ENCODE data around the gene MC2R.
"Not testable (repeated sequence)": the region's sequence is repeated elsewhere in the genome, so short reads cannot be mapped to it uniquely, and the experiment has no call there.

MC2R gene

DNA sequence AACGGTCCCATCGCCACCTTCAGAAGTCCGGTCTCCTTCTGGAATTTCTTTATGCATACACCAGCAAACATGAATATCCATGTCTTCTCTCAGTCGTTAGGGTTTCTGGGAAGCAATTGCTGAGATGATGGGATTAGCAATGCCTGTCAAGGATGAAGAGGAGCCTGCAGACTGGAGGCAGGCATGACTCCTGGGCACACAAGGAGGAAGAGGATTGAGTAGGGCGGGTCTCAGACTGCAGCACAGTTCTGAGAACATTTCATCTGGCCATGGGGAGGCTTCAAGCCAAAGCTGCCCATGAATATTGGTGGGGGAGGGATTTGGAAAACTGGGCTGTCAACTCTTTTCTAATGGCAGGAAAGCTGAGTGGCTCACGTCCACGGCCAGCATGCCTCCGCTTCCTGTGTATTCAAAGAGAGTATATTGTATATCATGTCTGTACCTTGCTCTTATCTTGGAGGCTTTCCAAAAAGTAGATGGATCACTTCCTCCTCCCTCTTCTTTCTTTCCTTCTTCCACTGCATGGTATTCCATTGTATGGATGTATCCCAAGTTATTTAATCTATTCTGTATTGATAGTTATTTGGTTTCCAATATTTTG lies 24.5 kb downstream of the MC2R start:
- DNase-seq = no peak

DNA sequence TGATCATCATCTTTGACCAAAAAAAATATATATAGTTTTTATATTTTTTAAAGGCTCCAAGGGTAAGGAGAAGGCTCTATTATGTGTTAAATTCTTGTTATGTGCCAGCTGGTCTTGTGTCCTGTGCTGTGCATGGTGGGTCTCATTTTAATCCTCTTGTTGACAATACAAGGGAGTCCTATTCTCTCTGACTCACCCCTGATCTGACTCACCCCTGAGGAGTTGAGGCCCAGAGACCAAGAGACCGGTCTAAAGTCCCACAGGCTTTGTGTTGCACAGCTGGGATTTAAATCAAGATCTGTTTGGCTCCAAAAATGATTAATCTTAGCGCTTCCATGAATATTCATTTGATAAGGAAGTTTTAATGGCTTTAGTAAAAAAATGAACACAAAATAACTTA lies 25.7 kb downstream of the MC2R start:
- no peak for DNase-seq

DNA sequence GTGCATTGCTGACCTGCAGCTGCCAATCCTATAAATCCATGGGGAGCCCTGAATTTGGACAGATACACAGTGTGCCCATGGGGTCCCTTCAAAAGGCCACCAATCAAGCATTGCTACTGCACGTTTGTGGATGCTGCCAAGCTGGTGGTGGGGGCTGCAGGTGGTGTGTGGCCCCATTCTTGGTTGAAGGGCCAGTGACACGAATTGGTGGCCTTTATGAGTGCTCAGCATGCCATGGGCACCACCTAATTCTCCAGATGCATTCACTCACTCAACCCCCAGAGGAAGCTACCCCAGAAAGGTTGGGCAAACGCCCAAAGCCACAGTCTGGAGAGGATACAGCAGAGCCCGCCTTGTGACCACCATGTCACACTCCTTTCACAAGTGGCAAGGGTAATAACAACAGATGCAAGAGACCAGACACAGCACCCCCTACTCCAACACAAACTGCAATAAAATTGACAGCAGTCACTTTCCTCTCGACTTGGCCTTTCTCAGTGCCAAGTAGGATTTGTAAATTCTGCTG lies 27.1 kb downstream of the MC2R start:
- DNase-seq = no peak

DNA sequence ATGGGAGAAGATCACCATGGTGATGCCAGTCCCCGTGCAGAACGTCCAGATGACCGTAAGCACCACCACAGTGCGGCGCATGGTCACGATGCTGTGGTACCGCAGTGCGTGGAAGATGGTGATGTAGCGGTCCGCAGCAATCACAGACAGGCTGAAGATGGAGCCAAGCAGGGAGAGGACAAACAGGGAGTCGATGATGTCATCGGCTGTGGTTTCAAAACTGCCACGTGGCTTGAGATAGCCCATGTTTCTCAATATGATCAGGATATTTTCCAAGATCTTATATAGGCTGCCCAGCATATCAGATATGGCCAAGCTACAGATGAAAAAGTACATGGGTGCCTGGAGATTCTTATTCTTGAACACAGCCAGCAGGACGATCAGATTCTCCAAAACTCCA lies 30.3 kb downstream of the MC2R start:
- DNase-seq = no peak

DNA sequence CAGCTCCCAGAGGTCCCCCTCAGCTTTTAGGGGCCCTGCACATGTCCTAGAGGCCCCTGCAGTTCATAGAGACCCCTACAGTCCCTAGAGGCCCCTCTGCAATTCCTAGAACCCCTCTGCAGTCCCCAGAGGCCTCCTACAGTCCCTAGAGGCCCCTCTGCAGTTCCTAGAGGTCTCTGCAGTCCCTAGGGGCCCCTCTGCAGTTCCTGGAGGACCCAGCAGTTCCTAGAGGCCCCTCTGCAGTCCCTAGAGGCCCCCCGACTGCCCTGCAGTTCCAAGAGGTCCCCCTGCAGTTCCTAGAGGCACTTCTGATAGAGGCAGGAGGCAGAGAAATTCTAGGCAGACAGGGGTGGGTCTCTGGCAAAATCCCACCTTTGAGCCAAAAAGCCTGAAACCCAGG lies 35.4 kb downstream of the MC2R start:
- DNase-seq = no peak

DNA sequence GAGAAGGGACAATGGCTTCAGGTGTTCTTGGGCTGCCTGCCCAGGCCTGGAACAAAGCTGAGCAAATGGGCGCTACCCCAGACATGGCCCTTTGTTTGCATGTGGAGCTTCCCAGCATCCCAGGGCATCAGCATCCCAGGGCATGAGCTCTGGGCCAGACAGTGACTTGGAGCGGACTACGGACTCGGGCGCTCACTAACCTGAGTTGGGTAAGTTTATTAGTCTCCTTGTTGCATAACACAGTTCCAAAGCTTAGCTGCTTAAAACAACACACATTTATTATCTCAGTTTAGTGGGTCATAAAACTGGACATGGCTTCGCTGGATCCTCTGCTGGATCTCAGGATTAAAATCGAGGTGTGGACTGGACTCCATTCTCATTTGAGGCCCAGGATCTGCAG lies 35.8 kb downstream of the MC2R start:
- no peak for DNase-seq

DNA sequence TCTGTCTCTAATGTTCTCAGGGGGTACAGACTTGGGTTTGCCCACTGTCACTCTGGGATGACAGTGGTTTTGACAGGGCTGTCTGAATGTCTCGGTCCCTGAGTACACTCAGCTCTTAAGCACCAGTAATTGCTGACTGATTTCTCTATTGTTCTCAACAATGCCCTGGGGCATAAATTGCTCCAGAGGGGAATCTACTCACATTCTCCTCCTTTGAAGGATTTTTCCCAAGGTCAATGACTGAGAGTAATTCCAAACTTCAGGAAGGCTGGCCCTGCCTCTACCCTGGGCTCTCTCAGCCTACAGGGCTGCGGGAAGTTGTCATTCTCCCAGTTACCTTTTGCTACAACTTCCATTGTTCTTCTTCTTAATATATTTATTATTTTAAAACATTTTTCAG lies 36.5 kb downstream of the MC2R start:
- no peak for DNase-seq

DNA sequence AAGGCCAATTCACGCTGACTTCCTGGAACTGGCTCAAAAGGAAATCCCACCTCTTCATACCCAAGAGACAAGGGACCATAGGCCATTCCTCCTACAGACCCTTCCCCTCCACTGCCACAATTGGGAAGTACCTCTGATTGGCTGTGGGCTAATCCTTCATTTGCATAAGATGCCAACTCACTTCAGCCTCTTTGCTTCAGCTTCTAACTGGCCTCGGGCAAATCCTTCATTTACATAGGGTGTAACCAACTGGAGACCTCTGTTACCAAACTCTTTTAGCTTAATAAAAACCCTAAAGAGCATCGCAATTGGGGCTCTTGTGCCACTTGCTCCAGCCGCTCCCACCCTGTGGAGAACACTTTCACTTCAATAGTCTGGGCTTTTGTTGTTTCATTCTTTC lies 38.2 kb downstream of the MC2R start:
- DNase-seq = no peak

DNA sequence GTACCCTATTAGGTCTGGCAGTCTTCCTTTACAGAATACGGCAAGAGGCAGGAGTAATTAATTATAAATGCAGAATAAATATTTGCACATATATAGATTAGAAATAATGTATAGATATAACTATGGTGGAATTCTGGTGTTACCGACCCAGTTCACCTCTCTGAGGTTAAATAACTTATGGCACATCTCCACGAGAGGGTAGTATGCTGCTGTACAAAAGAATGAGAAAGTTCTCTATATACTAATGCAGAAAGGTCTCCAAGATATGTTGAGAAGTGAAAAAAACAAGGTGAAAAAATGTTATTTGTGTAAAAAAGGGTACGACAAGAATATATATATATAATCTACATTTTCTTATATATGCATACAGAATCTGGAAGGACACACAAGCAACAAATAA lies 40.8 kb downstream of the MC2R start:
- no peak for DNase-seq

DNA sequence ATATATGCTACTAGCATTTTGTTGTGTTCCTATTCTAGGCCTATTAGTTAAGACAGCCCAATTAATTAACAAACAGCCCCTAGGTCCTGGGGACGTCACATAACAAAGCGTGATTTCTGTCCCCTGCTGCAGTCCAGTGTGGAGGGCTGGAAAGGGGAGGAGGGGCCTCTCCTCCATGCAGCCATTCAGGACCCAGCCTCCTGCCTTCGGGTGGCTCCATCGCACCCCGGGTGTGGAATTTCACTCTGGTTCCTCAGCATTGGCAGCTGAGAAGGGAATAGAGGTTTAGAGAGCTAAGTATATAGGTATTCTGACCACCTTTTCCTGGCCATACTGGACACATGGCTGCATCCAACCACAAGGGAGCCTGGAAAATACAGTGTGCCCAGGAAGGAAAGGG lies 42.4 kb downstream of the MC2R start:
- DNase-seq = no peak

DNA sequence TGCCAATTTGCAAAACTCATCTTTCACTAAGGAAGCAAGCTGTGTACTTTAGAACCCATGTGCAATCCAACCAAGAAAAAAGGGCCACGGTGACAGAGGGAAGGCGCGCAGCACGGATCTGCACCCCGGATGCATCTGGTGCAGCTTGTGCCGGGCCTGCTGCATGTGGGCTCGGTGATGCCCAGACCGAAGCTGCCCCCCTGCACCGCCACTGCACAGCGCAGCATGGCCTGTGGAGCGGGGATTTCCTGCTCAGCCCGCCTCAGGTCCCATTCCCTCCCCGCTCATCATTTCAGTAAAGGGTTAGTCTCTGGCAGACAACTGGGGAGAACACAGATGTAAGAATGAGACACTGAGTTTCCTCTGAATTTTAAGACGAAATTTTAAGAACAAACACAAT lies 43.0 kb downstream of the MC2R start:
- DNase-seq = no peak

DNA sequence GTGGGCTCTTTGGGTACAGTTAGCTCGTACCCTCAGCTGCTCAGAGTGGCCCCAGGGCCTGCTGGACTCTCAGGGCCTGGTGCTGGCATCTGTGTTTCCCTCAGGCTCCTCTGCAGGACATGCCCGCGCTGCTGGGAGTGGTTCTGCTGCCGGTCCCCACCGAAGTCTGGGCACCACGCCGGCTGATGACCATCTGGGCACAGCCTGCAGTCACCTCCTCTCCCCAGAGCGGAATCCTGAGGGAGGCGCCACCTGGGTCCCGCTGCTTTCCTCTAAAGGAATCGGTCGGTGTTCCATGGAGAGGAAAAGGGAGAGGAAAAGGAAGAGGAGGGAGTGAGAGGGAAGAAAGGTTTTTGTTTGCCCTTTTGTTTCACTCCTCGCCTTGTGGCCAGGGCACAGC lies 43.6 kb downstream of the MC2R start:
- no peak for DNase-seq

DNA sequence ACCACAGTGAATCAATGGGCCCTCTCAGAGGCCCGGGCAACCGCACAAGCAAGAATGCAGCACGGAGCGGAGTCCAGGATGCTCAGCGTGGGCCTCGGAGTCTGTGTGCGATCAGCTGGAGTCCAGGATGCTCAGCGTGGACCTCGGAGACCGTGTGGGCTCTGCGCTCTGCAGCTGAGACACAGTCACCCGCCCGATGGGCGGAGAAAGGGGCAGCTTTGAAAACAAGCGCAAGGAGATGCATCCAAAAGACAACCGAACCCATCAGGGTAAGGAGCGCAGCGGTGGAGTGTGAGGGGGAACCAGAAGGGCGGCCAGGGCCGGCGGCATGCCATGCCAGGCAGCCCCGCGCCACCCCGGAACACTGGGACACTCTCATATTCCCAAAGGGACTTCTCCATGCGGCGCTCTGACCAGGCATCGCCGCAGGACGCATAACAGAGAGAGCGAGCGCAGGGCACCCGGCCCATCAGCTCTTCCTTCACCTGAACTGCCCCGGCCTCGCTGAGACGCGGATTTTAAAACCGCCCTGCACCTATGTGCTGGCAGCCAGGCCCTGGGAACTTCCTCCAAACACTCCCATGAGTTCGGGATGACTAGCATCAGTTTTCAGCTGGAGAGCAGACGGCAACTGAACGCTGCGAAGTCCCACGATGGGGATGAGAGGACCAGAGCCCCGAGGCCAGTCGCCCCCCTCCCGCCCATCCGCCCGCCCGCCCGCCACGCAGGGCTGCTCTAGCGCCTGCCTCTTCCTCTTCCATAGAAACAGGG lies 46.6 kb downstream of the MC2R start:
- no peak for DNase-seq

DNA sequence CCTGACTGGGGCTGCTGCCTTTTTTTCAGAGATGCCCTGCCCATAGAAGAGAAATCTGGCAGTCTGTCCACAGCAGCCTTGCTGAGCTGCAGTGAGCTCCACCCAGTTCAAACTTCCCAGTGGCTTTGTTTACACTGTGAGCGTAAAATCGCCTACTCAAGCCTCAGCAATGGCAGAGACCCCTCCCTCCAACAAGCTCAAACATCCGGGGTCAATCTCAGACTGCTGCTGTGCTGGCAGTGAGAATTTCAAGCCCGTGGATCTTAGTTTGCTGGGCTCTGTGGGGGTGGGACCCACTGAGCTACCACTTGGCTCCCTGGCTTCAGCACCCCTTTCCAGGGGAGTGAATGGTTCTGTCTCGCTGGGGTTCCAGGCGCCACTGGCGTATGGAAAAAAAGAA lies 52.4 kb downstream of the MC2R start:
- DNase-seq = not testable (repeated sequence)

DNA sequence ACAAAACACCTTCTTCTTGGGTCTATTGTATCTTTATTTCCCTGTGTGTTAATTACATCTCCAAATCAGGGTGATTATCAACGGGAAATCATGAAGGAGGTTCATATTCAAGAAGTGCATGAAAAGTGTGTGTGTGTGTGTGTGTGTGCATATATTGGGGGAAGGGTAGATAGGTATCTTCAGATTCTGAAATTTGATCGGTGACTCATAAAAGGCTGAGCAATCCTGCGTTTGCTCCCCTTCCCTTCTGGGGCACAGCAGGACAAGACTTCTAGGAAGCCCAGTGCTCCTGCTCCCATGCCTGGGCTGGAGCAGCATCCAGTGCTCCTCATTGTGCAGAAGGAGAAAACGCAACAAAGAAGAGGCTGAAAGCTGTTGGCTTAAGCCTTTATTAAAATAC lies 65.5 kb downstream of the MC2R start:
- no peak for DNase-seq

DNA sequence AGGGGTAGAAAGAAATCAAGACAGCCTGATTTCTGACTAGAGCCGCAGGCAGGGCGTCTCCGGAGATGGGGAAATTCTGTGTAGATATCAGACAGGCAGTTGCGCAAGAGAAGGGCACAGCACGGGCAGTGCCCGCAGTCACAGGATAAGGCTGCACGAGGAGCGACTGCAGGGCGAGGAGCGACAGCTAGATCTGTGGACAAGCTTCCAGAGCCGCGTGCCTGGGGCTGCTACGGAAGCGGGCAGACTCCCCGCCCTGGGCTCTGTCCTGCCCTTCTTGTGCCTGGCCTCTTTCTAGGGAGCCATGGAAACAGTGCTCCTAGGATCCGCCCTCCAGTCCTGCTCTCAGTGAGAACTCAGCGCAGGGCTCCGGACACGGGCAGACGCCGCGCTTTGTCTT lies 78.8 kb downstream of the MC2R start:
- no peak for DNase-seq

DNA sequence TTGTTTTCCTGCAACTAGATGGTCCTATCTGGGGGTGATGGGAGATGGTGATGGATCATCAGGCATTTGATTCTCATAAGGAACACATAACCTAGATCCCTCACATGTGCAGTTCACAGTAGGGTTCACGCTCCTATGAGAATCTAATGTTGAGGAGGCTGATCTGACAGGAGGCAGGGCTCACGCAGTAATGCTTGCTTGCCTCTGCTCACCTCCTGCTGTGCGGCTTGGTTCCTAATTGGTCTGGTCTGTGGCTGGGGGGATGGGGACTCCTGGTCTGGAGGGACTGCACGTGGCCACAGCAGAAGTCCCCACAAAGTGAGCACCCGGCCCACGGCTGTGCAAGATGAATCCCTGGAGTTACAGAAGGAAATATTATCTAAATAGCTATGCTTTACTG lies 80.1 kb downstream of the MC2R start:
- no peak for DNase-seq

DNA sequence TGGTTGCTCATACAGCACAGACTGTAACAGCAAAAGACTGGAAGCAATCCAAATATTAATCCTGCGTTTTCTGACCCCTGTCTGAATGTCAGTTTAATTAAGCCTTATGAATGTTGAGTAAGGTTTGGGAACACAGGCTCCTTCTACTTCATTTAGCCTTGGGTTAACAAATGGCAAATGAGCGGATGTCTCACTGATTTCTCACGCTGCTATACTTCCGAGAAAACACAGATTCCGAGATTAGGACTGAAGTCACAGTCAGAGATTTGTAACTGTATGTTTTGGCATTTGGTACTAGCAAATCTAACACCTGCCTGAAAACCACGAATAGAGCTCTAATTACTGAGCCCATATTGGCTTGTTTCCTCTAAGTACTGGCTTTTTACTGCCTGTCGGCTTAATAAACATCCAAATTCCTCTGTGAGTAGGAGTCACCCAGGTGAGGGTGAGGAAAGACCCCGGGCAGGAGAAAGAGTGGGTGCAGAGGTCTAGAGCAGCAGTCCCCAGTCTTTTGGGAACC lies 80.8 kb downstream of the MC2R start:
- DNase-seq = no peak

Data from CD4-positive, alpha-beta T cell treated with Interleukin-21 for 1 hour (primary cell).